Measurements from ENCODE around the gene PLPP4. TPM values are rescaled to one million over a fixed set of nuclear protein-coding genes. Genes with fewer than 3 reads are reported as not detected.

The PLPP4 gene
- total and polyA plus RNA-seq, 4 donors, result 0.18 to 0.51 TPM; not detected in 2

- TF ChIP-seq CTCF (IDR thresholded peaks at IDR 0.05; ENCODE audit: control extremely low read depth, extremely low read depth), result no peak
- H3K27ac ChIP-seq (ENCODE audit: low read depth in 1 of 2, low read length in 1 of 2), result no peak overlapping the region
- DNase-seq (no peak), ATAC-seq (ENCODE audit: insufficient read depth, low FRiP score) (no peak)
- peaks cover 7 to 67% (median 44%) of the 10 kb centered on the region in 3 donors for H3K27me3 ChIP-seq (ENCODE audit: control insufficient read depth in 3 of 3, insufficient read depth in 3 of 3, low read length in 2 of 3)
- H3K36me3 ChIP-seq (ENCODE audit: control insufficient read depth in 4 of 4, insufficient read depth in 4 of 4, low read length in 4 of 4), result no peaks in the 10 kb centered on the region
- peaks cover 0 to 8% (median 0%) of the 10 kb centered on the region in 5 donors for H3K4me1 ChIP-seq (ENCODE audit: control insufficient read depth in 5 of 5, insufficient read depth in 5 of 5, low read length in 5 of 5)
- peaks cover 0 to 2% (median 0%) of the 10 kb centered on the region in 4 donors for H3K9me3 ChIP-seq (ENCODE audit: control insufficient read depth in 4 of 4, insufficient read depth in 3 of 4, low read length in 3 of 4)
- WGBS, 2 donors, result 63 to 64% methylated on average over 3 of the region's 3 CpGs
- no peak overlapping the region for H3K4me3 ChIP-seq
- no peak overlapping the region for H3K9ac ChIP-seq (ENCODE audit: insufficient read depth in 1 of 2, low read length in 2 of 2)
These were observed 1.4 kb upstream of the PLPP4 start for GRCh38 chr10:120455606-120456005.

- Histone ChIP-seq H3K4me3 (no peak overlapping the region), H3K9me3 (ENCODE audit: control insufficient read depth in 4 of 4, insufficient read depth in 3 of 4, low read length in 3 of 4) (peaks cover 0 to 2% (median 0%) of the 10 kb centered on the region in 4 donors), H3K27me3 (ENCODE audit: control insufficient read depth in 3 of 3, insufficient read depth in 3 of 3, low read length in 2 of 3) (peaks cover 7 to 73% (median 44%) of the 10 kb centered on the region in 3 donors), H3K4me1 (ENCODE audit: control insufficient read depth in 5 of 5, insufficient read depth in 5 of 5, low read length in 5 of 5) (peaks cover 0 to 8% (median 0%) of the 10 kb centered on the region in 5 donors), H3K9ac (ENCODE audit: insufficient read depth in 1 of 2, low read length in 2 of 2) (no peak overlapping the region), H3K36me3 (ENCODE audit: control insufficient read depth in 4 of 4, insufficient read depth in 4 of 4, low read length in 4 of 4) (no peaks in the 10 kb centered on the region), H3K27ac (ENCODE audit: low read depth in 1 of 2, low read length in 1 of 2) (no peak overlapping the region)
- 12 to 17% methylated on average over 16 of the region's 16 CpGs for WGBS, 2 donors
- DNase-seq, result no peak
- ATAC-seq (ENCODE audit: insufficient read depth, low FRiP score), result no peak
- no peak for TF ChIP-seq CTCF (IDR thresholded peaks at IDR 0.05; ENCODE audit: control extremely low read depth, extremely low read depth)
These were observed 843 bp upstream of the PLPP4 start for GRCh38 chr10:120456143-120456625.

- ATAC-seq (ENCODE audit: insufficient read depth, low FRiP score) (no peak), DNase-seq (no peak)
- WGBS, 2 donors, result 18 to 23% methylated on average over 41 to 52 of the region's 52 CpGs
- peaks cover 7 to 76% (median 44%) of the 10 kb centered on the region in 3 donors for H3K27me3 ChIP-seq (ENCODE audit: control insufficient read depth in 3 of 3, insufficient read depth in 3 of 3, low read length in 2 of 3)
- no peak overlapping the region for H3K9ac ChIP-seq (ENCODE audit: insufficient read depth in 1 of 2, low read length in 2 of 2)
- no peak overlapping the region for H3K4me3 ChIP-seq
- peaks cover 0 to 2% (median 0%) of the 10 kb centered on the region in 4 donors for H3K9me3 ChIP-seq (ENCODE audit: control insufficient read depth in 4 of 4, insufficient read depth in 3 of 4, low read length in 3 of 4)
- H3K4me1 ChIP-seq (ENCODE audit: control insufficient read depth in 5 of 5, insufficient read depth in 5 of 5, low read length in 5 of 5), result peaks cover 0 to 8% (median 0%) of the 10 kb centered on the region in 5 donors
- TF ChIP-seq CTCF (IDR thresholded peaks at IDR 0.05; ENCODE audit: control extremely low read depth, extremely low read depth), result no peak
- no peak overlapping the region for H3K27ac ChIP-seq (ENCODE audit: low read depth in 1 of 2, low read length in 1 of 2)
- no peaks in the 10 kb centered on the region for H3K36me3 ChIP-seq (ENCODE audit: control insufficient read depth in 4 of 4, insufficient read depth in 4 of 4, low read length in 4 of 4)
These were observed 575 bp downstream of the PLPP4 start for GRCh38 chr10:120457431-120458172.
